Hematopoietic multipotent progenitor cell treated with erythropoietin and hydrocortisone succinate and interleukin-3 and kit ligand, for 4 days (in vitro differentiated cells): ENCODE measurements around the gene SLC7A11.

Source experiments
- DNase-seq: peaks from one replicate; pipeline ENCODE4 v3.0.0-alpha.2; 2015

SLC7A11 gene

DNA sequence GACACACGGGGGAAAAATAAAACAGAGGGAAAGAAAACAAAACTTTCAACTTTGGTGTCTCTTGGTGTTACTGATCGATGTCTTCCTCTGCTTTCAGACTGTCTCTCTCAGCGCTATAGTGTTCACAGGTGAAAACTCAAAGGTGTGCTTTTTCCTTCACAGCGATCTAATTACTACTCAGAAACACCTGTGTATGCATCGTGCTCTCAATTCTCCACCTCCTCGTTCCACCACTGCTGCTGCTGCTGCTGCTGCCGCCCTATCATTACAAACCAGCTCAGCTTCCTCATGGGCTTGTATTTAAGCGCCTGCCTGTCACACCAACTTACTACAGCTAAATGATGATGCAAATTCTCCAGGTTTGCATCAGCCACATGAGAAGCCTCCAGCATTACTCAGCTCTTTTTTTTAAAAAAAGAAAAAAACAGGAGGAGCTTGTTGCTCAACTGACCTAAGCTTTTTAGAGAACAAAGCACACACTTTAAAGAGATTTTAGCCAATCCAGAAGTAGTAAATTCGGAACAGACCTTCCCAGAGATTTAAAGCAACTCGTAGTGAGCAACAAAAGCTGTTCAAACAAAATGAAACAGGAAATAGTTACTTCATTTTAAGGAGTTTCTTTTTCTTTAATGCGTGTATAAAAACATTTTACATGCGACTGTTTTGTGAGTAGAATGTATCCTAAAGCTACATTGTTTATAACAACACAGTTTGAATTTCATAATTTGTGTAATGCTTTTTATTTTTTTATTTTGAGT is at the start of gene SLC7A11:
Gene SLC7A11 (minus strand): TSS at position 274 of the 758 bp plus-strand sequence. CDS start 280 bp downstream, outside the sequence.
- DNase-seq, result peak; percentile 98

DNA sequence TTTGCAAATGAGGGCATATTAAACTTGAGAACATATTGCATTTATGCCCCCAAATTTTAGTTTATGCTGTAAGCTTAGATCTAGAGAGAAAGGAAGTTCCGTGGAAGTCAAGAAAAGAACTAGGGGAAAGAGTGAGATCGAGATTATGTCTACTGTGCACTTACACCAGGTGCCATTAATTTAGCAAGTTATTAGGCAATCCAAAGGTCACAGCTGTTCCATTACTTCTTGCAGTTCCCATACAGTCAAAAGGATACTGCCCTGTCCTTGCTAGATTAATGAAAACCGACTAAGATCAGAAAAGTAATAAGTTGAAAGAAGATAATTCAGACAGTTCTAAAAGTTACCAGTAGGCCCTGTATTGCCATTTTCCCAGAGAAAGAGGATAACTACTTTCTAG is 49.3 kb upstream of the SLC7A11 start:
- no peak for DNase-seq

DNA sequence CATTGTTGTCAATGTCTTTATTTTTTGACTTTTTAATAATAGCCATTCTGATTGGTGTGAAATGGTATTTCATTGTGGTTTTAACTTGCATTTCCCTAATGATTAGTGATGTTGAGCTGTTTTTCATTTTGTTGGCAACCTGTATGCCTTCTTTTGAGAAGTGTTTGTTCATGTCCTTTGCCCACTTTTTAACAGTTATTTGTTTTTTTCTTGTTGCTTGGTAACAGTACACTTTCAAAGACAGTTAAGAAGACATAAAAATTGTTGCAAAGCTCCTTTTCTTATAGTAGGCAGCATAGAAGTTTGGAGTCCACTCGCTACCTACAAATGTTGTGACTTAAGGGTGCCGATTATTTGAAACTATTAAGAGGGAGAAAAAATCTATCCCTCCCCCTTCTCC is 48.7 kb upstream of the SLC7A11 start:
- DNase-seq, result no peak

DNA sequence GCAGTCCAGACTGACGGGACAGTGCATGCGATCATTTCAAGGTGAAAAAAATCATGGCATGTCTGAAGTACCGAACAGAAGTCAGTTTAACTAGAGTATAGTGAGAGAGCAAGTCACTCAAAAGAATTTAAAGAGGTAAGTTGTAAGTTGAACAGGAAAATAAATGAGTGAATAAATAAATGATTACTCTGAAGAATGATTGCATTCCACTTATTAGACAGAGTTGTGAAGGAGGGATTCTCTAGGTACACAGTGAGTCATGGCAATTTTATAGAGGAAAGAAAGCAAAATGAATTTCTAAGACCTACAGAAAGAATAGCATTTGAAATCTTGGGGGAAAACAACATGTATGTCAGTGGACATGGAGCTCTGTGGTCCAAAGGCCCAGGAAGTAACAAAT is 37.1 kb upstream of the SLC7A11 start:
- DNase-seq, result no peak

DNA sequence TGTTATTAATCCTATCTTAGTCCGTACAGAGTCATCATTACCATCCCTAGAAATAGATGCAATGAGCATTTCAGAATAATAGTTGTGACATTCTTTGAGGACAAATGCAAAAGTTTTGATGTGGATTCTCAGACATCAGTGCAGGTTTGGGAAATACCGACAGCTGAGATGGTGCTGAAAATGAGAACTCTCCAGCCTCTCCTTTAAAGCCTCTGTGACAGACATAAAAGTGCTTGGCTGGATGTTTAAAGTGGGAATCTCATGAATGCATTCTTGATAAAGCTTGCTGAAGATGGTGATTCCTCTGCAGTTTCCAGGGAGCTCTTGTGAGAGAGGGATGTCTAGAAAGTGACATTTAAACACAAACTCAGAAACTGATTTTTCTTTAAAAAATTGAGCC is 35.0 kb upstream of the SLC7A11 start:
- DNase-seq, result no peak

DNA sequence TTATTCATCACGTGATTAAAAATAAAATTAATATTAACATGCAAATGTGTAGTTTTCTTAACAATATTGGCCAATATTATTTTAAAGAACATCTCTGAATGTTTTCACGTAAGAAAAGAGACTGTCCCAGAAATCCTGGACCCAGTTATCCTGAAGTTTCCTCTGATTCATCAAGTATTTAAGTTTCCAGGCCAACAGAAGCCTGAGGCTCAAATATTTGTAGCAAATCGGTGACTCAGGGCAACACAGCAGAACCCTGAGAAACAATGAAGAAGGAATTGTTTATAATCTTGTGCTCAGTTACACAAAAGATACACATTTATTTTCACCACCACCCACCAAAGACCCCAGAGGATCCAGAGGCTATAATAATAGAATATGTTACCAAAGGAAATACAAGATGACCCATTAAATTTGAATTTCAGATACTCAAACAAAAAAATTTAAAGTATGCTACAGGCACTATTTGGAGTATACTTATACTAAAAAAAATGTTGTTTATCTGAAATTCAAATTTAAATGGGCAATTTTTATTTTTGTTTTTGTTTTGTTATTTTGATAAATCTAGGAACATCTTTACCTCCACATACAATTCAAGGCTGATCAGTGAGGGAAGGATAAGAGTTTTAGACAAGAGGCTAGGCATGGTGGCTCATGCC is 33.9 kb upstream of the SLC7A11 start:
- DNase-seq, result no peak

DNA sequence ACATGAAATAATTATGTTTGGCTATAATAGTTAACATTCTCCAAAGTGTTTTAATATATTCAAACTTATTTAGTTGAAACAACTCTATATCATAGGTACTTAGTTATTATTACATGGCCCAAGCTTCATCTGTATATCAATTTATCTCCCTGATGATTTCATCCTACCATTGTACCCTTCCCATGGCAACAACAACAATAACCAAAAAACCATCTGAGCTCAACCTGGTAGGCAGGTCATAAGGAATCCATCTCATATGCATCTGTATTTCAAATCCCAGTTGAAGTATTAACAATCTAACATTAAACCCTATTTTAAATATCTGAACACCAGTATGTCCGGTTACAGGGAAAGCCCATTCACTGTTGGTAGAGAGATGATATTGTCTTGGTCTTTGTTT is 33.1 kb upstream of the SLC7A11 start:
- no peak for DNase-seq

DNA sequence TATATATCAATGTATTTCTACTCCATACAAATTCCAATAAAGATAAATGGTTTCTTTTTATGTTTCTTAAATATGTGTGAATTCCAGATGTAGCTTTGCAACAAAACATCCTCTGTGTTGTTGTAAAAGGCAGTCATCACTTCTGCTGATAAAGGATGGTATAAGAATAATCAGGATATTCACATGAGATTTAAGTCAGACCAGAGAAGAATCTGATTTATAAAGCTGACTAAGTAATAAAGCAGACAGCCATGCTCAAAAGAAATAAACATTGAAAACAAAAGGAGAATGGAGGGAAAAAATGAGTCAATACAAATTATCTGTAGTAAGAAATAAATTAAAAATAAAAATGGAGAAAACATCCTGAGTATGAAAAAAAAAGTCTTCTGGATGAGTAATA is 27.0 kb upstream of the SLC7A11 start:
- DNase-seq, result no peak

DNA sequence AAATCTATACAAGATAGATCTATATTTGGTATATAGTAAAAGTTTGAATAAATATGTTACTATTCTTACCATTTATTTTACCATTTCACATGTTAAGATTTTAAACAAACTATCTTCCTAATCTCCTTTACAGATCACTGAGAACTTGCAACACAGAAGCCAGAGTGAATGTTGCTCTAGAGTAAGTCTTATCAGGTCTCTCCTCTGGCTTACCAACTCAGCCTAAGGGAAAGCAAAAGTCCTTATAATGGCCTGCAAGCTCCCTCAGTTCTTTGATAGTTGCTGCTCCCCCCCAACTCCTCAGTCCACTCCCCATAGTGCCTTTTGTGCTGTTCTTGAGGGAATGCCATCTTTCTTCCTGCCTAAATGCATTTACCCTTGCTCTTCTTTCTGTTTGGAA is 25.7 kb upstream of the SLC7A11 start:
- peak; percentile 38 for DNase-seq

DNA sequence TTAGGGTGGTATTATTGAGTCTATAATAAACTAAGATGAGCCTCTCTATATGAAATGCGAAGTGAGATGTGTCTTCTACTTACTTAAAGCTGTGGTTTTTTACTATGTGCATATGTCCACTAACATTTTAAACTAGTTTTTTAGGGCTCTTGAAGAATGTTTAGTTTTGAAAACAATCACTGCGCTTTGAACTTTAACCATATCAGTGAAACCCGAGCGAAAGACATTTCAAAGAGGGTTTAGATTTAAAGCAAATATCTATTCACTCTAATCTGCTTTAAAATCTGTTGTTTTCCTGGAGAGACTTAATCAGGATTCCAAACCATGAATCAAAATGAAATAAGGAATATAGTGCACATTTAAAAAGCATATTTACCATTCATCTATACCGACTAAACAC is 24.8 kb upstream of the SLC7A11 start:
- DNase-seq, result no peak

DNA sequence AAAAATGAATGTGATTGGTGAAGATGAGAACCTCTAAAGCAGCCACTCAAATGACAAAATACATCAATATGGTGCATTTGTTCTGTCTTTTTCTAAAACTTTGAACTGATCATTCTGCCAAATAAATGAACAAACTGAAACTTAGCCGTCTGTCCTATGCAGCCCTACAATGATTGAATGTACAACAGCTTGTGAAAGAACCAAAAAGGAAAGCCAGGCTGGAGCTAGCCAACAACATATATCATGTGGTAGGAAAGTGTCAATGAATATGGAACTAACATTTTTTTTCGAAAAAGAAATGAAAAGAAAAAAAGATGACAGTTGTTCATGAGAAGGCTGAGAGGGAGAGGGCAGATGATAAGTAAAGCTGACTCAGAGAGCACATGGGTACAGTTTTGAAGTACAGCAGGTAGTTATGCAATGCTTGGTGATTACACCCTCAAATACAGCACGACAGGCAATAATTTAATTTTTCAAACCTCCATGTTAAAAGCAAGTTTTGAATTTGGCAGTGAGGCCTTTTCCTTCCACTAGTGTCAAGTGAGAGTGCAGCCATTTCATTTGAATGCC is 21.2 kb upstream of the SLC7A11 start:
- peak; percentile 42 for DNase-seq

DNA sequence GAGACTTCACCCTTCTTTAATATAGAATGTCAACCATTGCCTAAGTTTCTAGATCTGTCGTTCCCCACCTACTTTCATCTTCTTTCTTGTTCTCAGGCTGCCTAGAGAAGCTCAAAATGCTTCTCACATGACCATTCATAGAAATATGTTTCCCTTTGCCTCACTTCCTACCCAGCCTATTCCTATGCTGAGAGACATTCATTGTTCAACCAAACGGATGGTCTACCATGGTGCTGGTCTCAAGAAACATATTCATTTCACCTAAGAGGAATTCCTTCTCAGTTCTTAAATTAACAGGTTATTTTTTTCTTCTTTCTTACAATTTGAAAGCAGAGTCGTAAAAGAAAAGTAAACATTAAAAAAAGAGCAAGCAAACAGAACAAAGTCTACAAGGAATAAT is 20.3 kb upstream of the SLC7A11 start:
- no peak for DNase-seq

DNA sequence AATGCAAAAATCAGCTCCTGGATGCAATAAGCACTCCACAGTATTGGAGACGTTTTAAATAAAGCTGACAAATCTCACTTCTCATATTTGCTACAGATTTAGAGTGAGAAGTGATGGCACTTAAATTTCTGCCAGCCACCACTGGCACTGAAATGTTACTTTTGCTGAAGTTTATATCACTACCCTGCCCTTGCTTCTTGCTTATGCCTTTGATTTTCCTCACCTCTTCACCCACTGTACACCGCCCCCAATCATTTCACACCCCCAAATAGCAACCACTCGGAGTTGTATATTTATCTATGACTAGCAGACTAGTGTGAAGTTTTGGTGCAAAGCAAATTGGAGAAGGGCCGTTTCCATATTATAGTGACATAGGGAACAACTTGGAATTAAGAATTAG is 19.9 kb upstream of the SLC7A11 start:
- DNase-seq, result no peak

DNA sequence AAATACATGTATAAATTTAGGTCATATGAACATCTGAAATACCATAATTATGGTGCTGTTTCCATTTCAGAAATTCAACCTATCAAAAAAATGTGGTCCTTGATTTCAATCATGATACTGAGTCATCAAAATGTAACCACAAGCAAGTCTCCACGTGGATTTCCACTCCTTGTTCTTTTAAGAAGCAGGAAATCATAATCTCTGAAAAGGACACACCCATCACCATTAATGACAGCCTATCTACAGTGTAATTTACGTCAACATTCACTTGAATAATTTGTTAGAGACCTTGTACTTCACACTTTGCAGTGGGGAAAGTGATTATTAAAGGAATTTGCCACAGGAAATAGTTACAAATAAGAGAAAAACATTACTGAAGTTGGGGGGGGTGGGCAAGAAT is 17.7 kb upstream of the SLC7A11 start:
- peak; percentile 60 for DNase-seq

DNA sequence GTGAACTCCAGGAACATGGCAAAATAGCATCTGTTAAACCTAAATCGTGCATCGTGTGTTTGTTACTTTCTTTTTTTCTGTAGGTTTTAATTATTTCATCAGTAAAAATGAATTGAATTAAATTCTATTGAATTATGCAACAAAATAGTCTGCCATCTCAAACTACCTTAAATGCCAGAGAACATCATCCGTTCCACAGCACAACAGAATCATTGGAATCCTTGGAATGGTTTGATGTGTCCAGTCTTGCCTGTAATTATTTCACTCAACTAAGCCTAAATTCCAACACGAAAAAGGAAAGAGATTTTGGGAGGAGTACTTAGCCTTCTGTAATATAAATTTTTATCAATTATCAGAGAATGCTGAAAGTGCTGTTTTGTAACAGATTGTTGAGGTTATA is 17.1 kb upstream of the SLC7A11 start:
- no peak for DNase-seq

DNA sequence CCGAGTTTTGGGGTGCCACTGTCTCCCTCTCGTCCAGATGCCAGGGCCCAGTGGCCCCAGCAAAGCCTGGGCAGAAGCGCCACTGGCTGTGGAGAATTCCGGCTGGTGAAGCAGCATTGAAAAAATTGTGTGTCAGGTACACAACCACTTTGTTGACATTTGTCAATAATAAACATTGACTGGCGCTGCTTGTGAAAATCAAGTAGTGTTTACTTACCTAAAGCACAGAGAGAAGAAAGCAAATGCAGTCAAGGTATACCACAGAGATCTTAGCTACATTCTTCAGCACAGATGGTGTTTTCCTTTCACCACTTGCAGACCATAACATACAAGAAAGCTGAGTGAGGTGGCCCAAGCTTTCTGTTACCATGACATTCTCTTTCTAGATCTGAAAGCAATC is 14.5 kb upstream of the SLC7A11 start:
- no peak for DNase-seq

DNA sequence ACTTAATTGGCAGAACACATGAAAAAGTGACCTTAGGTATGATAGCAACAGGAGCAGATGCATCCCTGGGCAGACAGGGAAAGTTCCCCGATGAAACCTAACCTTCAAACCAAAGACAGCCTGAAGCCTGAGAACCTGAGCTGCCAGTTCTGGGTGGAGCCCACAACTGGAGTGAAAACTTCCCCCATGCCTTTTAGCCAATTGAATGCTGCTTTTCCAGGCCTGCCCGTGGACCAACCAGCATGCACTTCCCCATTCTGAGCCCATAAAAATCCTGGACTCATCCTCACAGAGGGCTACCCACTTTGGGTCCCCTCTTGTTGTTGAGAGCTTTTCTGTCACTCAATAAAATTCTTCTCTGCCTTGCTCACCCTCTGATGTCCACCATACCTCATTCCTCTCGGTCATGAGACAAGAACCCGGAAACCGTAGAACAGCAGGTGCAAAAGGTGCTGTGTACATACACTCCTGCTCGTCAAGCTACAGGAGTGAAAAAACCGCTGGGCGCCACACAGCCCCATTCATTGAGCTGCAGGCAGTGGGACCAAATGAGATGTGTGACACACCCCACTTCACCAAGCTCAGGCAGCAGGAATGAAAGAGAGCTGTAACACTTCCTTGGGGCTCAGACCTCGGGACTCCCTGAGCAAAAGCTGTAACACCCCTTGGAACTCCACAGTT is 13.9 kb upstream of the SLC7A11 start:
- no peak for DNase-seq

DNA sequence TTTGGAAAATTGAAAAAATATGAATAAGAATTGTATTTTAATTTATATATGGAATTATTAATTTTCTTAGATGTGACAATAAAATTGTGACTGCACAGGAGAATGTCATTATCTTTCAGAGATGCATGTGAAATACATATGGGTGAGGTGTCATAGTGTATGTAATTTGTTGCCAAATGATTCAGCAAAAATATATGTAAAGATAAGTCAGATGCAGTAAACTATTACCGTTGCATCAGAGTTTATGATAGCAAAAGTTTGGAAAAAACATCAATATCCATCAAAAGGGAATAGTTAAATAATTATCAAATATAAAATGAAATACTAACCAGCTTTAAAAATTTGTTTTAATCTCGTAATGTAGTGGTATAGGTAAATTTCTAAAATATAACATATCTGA is 10.4 kb upstream of the SLC7A11 start:
- no peak for DNase-seq

DNA sequence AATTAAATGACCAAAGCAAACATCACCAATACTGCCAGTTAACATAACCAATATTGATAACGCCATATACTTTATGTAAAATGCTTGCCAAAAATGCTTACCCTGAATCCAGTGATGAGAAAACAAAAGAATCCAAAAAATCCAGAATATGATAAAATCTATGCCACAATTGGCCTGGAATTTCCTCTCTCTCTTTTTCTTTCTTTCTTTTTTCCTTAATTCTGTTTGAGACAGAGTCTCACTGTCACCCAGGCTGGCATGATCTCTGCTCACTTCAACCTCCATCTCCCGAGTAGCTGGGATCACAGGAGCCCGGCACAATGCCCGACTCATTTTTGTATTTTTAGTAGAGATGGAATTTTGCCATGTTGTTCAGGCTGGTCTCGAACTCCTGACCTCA is 9.8 kb upstream of the SLC7A11 start:
- DNase-seq, result no peak

DNA sequence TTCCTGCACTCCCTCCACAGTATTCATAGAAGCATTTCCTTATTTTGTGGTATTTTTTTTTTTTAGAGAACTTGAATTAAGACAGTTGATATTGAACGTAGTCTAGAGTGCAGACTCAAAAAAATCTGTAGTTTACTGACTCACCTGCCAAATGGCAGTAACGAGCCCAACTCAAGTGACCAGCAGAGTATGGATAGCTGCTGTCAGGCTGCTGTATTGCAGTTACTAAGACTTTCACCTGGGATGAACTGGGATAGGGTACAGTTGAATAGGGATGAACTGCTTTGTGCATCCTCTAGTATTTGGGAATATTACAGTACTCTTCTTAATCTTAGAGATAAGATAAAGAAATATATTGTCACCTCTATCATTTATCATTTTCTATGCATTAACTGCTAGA is 7.0 kb upstream of the SLC7A11 start:
- no peak for DNase-seq

DNA sequence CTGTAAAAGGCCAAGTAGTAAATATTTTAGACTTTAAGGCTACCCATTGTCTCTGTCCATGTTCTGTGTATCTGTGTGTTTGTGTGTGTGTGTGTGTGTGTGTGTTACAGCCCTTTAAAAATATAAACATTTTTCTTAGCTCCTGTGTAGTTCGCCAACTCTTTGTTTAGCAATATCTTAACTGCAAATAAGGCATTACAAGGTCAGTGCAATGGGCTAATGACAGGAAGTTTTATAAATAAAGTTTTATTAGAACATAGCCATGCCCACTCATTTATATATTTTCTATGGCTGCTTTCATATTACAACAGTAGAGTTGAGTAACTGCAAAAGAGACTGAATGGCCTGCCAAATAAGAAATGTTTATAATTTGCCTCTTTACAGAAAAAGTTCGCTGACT is 5.9 kb upstream of the SLC7A11 start:
- DNase-seq, result no peak

DNA sequence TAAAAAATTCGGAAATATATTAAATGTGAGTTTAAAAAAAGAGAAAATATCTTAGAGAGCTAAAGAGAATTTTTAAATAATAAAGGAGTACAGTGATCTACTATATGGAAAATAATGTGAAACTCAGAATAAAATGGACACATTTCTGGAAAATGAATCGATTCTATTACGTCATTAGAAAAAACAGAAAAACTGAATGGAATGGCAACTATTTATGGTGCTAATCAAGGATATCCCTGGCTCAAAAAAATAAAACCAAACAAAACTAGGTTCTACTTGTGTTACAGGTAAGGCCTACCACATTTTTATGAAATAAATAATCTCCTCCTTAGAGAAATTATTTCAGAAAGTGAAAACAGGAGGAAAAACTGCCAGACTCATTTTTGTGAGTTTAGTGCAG is 5.5 kb upstream of the SLC7A11 start:
- no peak for DNase-seq

DNA sequence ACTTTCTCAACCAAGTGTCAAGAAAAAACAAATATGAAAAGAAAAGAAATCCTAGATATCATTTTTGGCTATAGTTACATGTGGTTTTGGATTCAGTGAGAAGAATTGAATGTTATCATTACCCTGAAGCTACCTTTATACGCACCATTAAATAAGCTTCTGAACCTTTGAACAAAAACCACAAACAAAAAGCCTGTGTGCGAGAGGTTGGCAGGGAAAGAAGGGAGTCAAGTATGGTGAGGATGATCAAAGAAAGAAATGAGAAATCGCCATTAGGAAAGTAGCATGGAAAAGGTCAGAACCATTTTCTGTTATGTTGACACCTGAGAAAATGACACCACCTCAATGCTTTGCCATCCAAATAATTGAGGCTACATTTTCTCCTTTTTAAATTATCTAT is 1.2 kb upstream of the SLC7A11 start:
- DNase-seq, result no peak

DNA sequence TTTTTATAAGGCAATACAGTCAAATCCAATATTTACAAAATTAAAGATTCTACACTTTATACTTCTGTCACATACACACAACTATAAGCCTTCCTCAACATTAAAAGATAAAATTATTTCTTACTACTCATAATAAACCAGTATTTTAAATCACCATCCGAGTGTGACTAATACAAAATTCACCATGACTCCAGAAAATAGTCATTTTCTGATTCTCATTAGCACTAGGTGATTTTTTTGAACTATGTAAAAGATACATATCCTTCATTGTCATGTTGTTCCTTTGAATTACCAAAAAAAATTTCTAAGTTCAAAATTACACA is 646 bp upstream of the SLC7A11 start:
- no peak for DNase-seq
